ENCODE results near the gene RALA. TPM values are rescaled to one million over a fixed set of nuclear protein-coding genes. Genes with fewer than 3 reads are reported as not detected.

Gene RALA
- total RNA-seq, 1 donor from 2014 or later, result 59.5 TPM

GRCh38 chr7:39670052-39670451 is 46.7 kb downstream of the RALA start:
- no peak for TF ChIP-seq EZH2 (IDR thresholded peaks at IDR 0.05)
- TF ChIP-seq EZH2phosphoT487 (IDR thresholded peaks at IDR 0.05), result no peak
- TF ChIP-seq CTCF (IDR thresholded peaks at IDR 0.05), result no peak
- H3K36me3 Mint-ChIP-seq, result peaks cover 4% of the 10 kb centered on the region
- Histone ChIP-seq H2AFZ (replicated peaks) (no peak overlapping the region), H4K20me1 (ENCODE audit: low read depth) (peaks cover 7% of the 10 kb centered on the region), H3K27ac (no peak overlapping the region), H3K27me3 (no peaks in the 10 kb centered on the region), H3K4me1 (peaks cover 30% of the 10 kb centered on the region), H3K4me3 (no peak overlapping the region), H3K79me2 (ENCODE audit: low read depth) (peaks cover 90% of the 10 kb centered on the region), H3F3A (ENCODE audit: low read depth) (peaks cover 22% of the 10 kb centered on the region), H3K9ac (no peak overlapping the region), H3K36me3 (no peaks in the 10 kb centered on the region), H3K9me3 (ENCODE audit: low read depth) (no peaks in the 10 kb centered on the region), H3K4me2 (no peak overlapping the region)
- H3K9me3 Mint-ChIP-seq, result peaks cover under 1% of the 10 kb centered on the region
- no peak overlapping the region for H3K4me3 Mint-ChIP-seq
- no peak overlapping the region for H3K27ac Mint-ChIP-seq
- H3K4me1 Mint-ChIP-seq, result peaks cover 25% of the 10 kb centered on the region
- H3K27me3 Mint-ChIP-seq (ENCODE audit: insufficient read depth, low read depth), result peaks cover 2% of the 10 kb centered on the region
- no peak for DNase-seq (ENCODE audit: low spot score)

- H4K20me1 ChIP-seq (ENCODE audit: low read depth), result peaks cover 7% of the 10 kb centered on the region
- Mint-ChIP-seq H3K27me3 (ENCODE audit: insufficient read depth, low read depth) (peaks cover 2% of the 10 kb centered on the region), H3K4me1 (peaks cover 21% of the 10 kb centered on the region), H3K27ac (no peak overlapping the region), H3K9me3 (peaks cover 3% of the 10 kb centered on the region), H3K36me3 (peaks cover 8% of the 10 kb centered on the region), H3K4me3 (no peak overlapping the region)
- H3F3A ChIP-seq (ENCODE audit: low read depth), result peaks cover 19% of the 10 kb centered on the region
- H3K27ac ChIP-seq, result peak overlapping the region; percentile 8
- peaks cover 89% of the 10 kb centered on the region for H3K79me2 ChIP-seq (ENCODE audit: low read depth)
- no peak overlapping the region for H2AFZ ChIP-seq (replicated peaks)
- no peaks in the 10 kb centered on the region for H3K27me3 ChIP-seq
- H3K4me1 ChIP-seq, result peaks cover 21% of the 10 kb centered on the region
- no peak overlapping the region for H3K4me3 ChIP-seq
- no peaks in the 10 kb centered on the region for H3K36me3 ChIP-seq
- no peak overlapping the region for H3K4me2 ChIP-seq
- no peak for DNase-seq (ENCODE audit: low spot score)
- no peak overlapping the region for H3K9ac ChIP-seq
- H3K9me3 ChIP-seq (ENCODE audit: low read depth), result no peaks in the 10 kb centered on the region
- TF ChIP-seq CTCF (IDR thresholded peaks at IDR 0.05) (no peak), EZH2phosphoT487 (IDR thresholded peaks at IDR 0.05) (no peak), EZH2 (IDR thresholded peaks at IDR 0.05) (no peak)
These were observed 47.6 kb downstream of the RALA start for GRCh38 chr7:39670934-39671333.

- TF ChIP-seq EZH2phosphoT487 (IDR thresholded peaks at IDR 0.05) (no peak), EZH2 (IDR thresholded peaks at IDR 0.05) (no peak), CTCF (IDR thresholded peaks at IDR 0.05) (no peak)
- H3K4me1 Mint-ChIP-seq, result peaks cover 9% of the 10 kb centered on the region
- no peak overlapping the region for H3K4me2 ChIP-seq
- no peak overlapping the region for H3K4me3 Mint-ChIP-seq
- H2AFZ ChIP-seq (replicated peaks), result no peak overlapping the region
- H3K9me3 Mint-ChIP-seq, result peaks cover 13% of the 10 kb centered on the region
- H3F3A ChIP-seq (ENCODE audit: low read depth), result peaks cover 6% of the 10 kb centered on the region
- H3K36me3 ChIP-seq, result no peaks in the 10 kb centered on the region
- no peak overlapping the region for H3K9ac ChIP-seq
- peaks cover 16% of the 10 kb centered on the region for H3K36me3 Mint-ChIP-seq
- H3K27me3 ChIP-seq, result no peaks in the 10 kb centered on the region
- peaks cover 8% of the 10 kb centered on the region for H3K4me1 ChIP-seq
- H3K79me2 ChIP-seq (ENCODE audit: low read depth), result peaks cover 92% of the 10 kb centered on the region
- H3K27me3 Mint-ChIP-seq (ENCODE audit: insufficient read depth, low read depth), result peaks cover 2% of the 10 kb centered on the region
- no peak overlapping the region for H3K27ac ChIP-seq
- no peaks in the 10 kb centered on the region for H3K9me3 ChIP-seq (ENCODE audit: low read depth)
- H4K20me1 ChIP-seq (ENCODE audit: low read depth), result no peaks in the 10 kb centered on the region
- no peak overlapping the region for H3K27ac Mint-ChIP-seq
- H3K4me3 ChIP-seq, result no peak overlapping the region
- no peak for DNase-seq (ENCODE audit: low spot score)
These were observed 48.8 kb downstream of the RALA start for GRCh38 chr7:39672176-39672575.
